Endothelial cell of umbilical vein (primary cell): Measurements from ENCODE around the gene INPP5E. TPM values are rescaled to one million over a fixed set of nuclear protein-coding genes. Genes with fewer than 3 reads are reported as not detected.

ENCODE experiments used
- BruUV-seq: library from RNA; stranded (reverse); fragments of 400-500 nt; replicated peaks from 2 replicates; lab custom pipeline; 2021; lab: Mats Ljungman, UMichigan
- CTCF ChIA-PET: fragments of 300-600, 350-600 bp; sonication (Branson Sonifier 250); formaldehyde crosslinking; loops from one replicate; lab custom pipeline; 2021; ENCODE audit warnings: antibody characterized with exemption, inconsistent platforms; lab: Charles Lee
- POLR2A ChIA-PET: fragments of 300-600, 350-600 bp; sonication (Branson Sonifier 250); formaldehyde crosslinking; loops from one replicate; lab custom pipeline; 2021; ENCODE audit warnings: antibody characterized with exemption, inconsistent platforms; lab: Charles Lee
- DNase-seq: peaks from one replicate; pipeline ENCODE4 v3.0.0-alpha.2; 2011; ENCODE audit warnings: low read depth, low spot score
- FAIRE-seq: peaks from 2 replicates; lab custom pipeline; 2011; peaks lifted over from hg19 to GRCh38; lab: Jason Lieb, UNC
- H2AFZ ChIP-seq: 2 replicates; pipeline ENCODE4 v1.6.0; 2012; ENCODE audit warnings: low read depth, low read length, control low read depth, inconsistent platforms
- H3K27ac ChIP-seq: 2 replicates; pipeline ENCODE4 v1.5.1; 2011; ENCODE audit warnings: low read depth, mild to moderate bottlenecking, control low read depth, low read length, moderate library complexity; ENCODE audit not compliant: insufficient read depth
- H3K27me3 ChIP-seq, 2 experiments: 2 replicates each; pipeline versions ENCODE4 v1.6.0 to v1.6.1; 2011; ENCODE audit warnings: low read length in 2 of 2, mixed read lengths in 1 of 2; ENCODE audit not compliant: control insufficient read depth in 2 of 2, insufficient read depth in 2 of 2
- H3K36me3 ChIP-seq, 2 experiments: 2 replicates in 1 of 2; 3 replicates in 1 of 2; pipeline ENCODE4 v1.5.1; 2011; ENCODE audit warnings: low read length in 2 of 2, mild to moderate bottlenecking in 1 of 2, moderate library complexity in 1 of 2; ENCODE audit not compliant: control insufficient read depth in 2 of 2, insufficient read depth in 2 of 2; ENCODE audit errors: extremely low read depth in 1 of 2
- H3K4me1 ChIP-seq: 3 replicates; pipeline ENCODE4 v1.5.1; 2011; ENCODE audit warnings: mild to moderate bottlenecking, low read length; ENCODE audit not compliant: control insufficient read depth, insufficient read depth; ENCODE audit errors: extremely low read depth
- H3K4me2 ChIP-seq: 2 replicates; pipeline ENCODE4 v1.6.1; 2011; ENCODE audit warnings: low read length, control low read depth, mixed read lengths; ENCODE audit not compliant: insufficient read depth
- H3K4me3 ChIP-seq, 3 experiments: fragments of 200-600 bp in 1 of 3; sonication (generic), shearing (Covaris generic) in 1 of 3; replicated peaks in 1 of 3; 2 replicates each; pipeline ENCODE4 v1.5.1; 2011 to 2016; ENCODE audit warnings: control low read depth in 3 of 3, low read length in 3 of 3, mild to moderate bottlenecking in 2 of 3, inconsistent platforms in 1 of 3, low read depth in 1 of 3, moderate library complexity in 1 of 3; ENCODE audit not compliant: insufficient read depth in 1 of 3
- H3K79me2 ChIP-seq: 2 replicates; pipeline ENCODE4 v1.6.0; 2012; ENCODE audit warnings: low read length, inconsistent platforms; ENCODE audit not compliant: control insufficient read depth, insufficient read depth
- H3K9ac ChIP-seq: replicated peaks from 2 replicates; pipeline ENCODE3; 2011; ENCODE audit warnings: low read length, control low read depth; ENCODE audit not compliant: insufficient read depth; ENCODE audit errors: extremely low read depth
- H3K9me1 ChIP-seq: replicated peaks from 3 replicates; pipeline ENCODE4 v1.6.0; 2011; ENCODE audit warnings: mild to moderate bottlenecking, low read length; ENCODE audit not compliant: control insufficient read depth, insufficient read depth; ENCODE audit errors: extremely low read depth
- H3K9me3 ChIP-seq: replicated peaks from 2 replicates; pipeline ENCODE4 v1.5.1; 2012; ENCODE audit warnings: low read length, inconsistent platforms; ENCODE audit not compliant: control insufficient read depth, insufficient read depth
- H4K20me1 ChIP-seq: replicated peaks from 2 replicates; pipeline ENCODE3; 2011; ENCODE audit warnings: mild to moderate bottlenecking, low read length; ENCODE audit not compliant: control insufficient read depth, insufficient read depth; ENCODE audit errors: extremely low read depth
- CTCF ChIP-seq, 2 donors: IDR thresholded peaks; 1 replicate in 1 of 2; 2 replicates in 1 of 2; pipeline ENCODE4 v1.5.1; 2011; ENCODE audit warnings: low read length in 2 of 2, mild to moderate bottlenecking in 2 of 2, moderate library complexity in 2 of 2, control low read depth in 1 of 2, inconsistent platforms in 1 of 2, low read depth in 1 of 2; ENCODE audit not compliant: insufficient read depth in 1 of 2; ENCODE audit errors: extremely low read depth in 1 of 2
- EZH2 ChIP-seq: IDR thresholded peaks from 2 replicates; pipeline ENCODE4 v1.6.1; 2012; ENCODE audit warnings: borderline replicate concordance, low read depth, mild to moderate bottlenecking, moderate library complexity, low read length, inconsistent platforms; ENCODE audit not compliant: severe bottlenecking
- FOS ChIP-seq: IDR thresholded peaks from 2 replicates; pipeline ENCODE4 v1.6.1; 2011; ENCODE audit warnings: mild to moderate bottlenecking, low read length, moderate library complexity, borderline replicate concordance; ENCODE audit not compliant: insufficient read depth
- GATA2 ChIP-seq: IDR thresholded peaks from 2 replicates; pipeline ENCODE4 v1.7.0; 2011; ENCODE audit warnings: low read depth, mild to moderate bottlenecking, moderate library complexity, mixed read lengths, low read length; ENCODE audit not compliant: insufficient read length, insufficient read depth
- JUN ChIP-seq: IDR thresholded peaks from 2 replicates; pipeline ENCODE4 v1.6.1; 2011; ENCODE audit warnings: borderline replicate concordance, low read depth; ENCODE audit not compliant: insufficient read length, insufficient read depth
- MAX ChIP-seq: IDR thresholded peaks from 2 replicates; pipeline ENCODE4 v1.6.1; 2011; ENCODE audit not compliant: insufficient read depth, insufficient read length
- MYC ChIP-seq: IDR thresholded peaks from one replicate; pipeline ENCODE4 v1.6.1; 2011; ENCODE audit warnings: mild to moderate bottlenecking, low read depth, low read length
- POLR2A ChIP-seq: IDR thresholded peaks from 2 replicates; pipeline ENCODE4 v1.6.1; 2012; ENCODE audit warnings: low read depth, mild to moderate bottlenecking, control low read depth, low read length
- POLR2AphosphoS5 ChIP-seq: IDR thresholded peaks from 2 replicates; pipeline ENCODE4 v1.6.1; 2012; ENCODE audit warnings: low read depth, mild to moderate bottlenecking, control low read depth, low read length, moderate library complexity; ENCODE audit not compliant: insufficient read depth
- dilution Hi-C: fragments of 300-500 bp; cut with MboI; formaldehyde crosslinking; loops from one replicate; pipeline ENCODE4 v1.15.0; 2019; ENCODE audit warnings: low sequenced_read_pairs; ENCODE audit not compliant: extremely low pct_ligation_motif_present
- intact Hi-C: fragments of 100-400 bp; cut with micrococcal nuclease; formaldehyde crosslinking; loops from one replicate; pipeline ENCODE4 v1.10.0; 2022
- polyA plus RNA-seq, 4 experiments: library from polyadenylated mRNA; depleted of rRNA in 3 of 4; stranded (reverse) in 3 of 4; unstranded in 1 of 4; fragments of >200 nt; gene quantifications; 2 replicates each; pipeline versions ENCODE4 v1.2.1 to v1.2.3, GENCODE V29; 2011 to 2012; ENCODE audit warnings: missing spikeins in 1 of 4
- total RNA-seq: library from RNA; stranded (reverse); gene quantifications from 2 replicates; pipeline ENCODE4 v1.2.3, GENCODE V29; 2021

The INPP5E gene
- total and polyA plus RNA-seq, 2 donors (not counting 3 experiments of a cell fraction or from before 2014, with no cell fraction given), result 15.0 to 24.5 TPM

DNA sequence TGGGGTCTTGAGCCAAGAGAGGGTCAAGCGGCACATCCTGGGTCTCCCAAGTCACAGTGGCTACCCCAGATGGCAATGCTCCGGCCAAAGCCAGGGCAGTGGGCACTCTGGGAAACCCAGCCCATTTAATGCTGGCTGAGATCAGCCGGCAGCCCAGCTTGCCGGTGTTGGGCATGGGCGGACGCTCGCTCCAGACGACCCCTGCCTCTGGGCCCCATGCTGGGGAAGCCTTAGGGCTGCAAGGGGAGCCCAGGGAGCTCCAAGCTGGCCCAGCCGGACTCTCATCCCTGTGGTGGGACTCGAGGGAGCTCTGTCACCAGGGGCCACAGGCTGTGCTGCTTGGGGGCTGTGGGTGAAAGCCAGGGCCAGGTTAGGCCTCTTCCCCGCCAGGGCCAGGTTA, 60.2 kb downstream of the INPP5E start:
- Histone ChIP-seq H3K36me3 (peaks cover 4 to 50% of the 10 kb centered on the region in 2 experiments), H3K9me3 (no peaks in the 10 kb centered on the region), H3K27ac (no peak overlapping the region), H3K79me2 (no peaks in the 10 kb centered on the region), H3K9me1 (no peaks in the 10 kb centered on the region), H3K4me3 (no peak overlapping the region), H3K4me1 (no peaks in the 10 kb centered on the region), H3K9ac (no peak overlapping the region), H3K4me2 (no peak overlapping the region), H4K20me1 (no peaks in the 10 kb centered on the region), H3K27me3 (no peaks in the 10 kb centered on the region), H2AFZ (no peak overlapping the region)
- CTCF ChIA-PET, result interaction anchor here (1.1 to 1.3 kb wide), 3 partner anchors 9 to 21 kb away, joined by 3 to 4 read pairs (median 4); no protein-coding TSS in a partner anchor
- BruUV-seq, result no TSS peak
- no peak for FAIRE-seq
- no peak for DNase-seq
- intact Hi-C loops, result no loop called here
- no peak for TF ChIP-seq GATA2
- no peak for TF ChIP-seq MYC
- TF ChIP-seq CTCF (IDR thresholded peaks at IDR 0.05; ENCODE audit: extremely low read depth in 1 of 2, insufficient read depth in 1 of 2, low read depth in 1 of 2, low read length in 2 of 2), result no peak
- no peak for TF ChIP-seq POLR2A
- no peak for TF ChIP-seq MAX
- no peak for TF ChIP-seq POLR2AphosphoS5
- TF ChIP-seq JUN, result no peak
- no peak for TF ChIP-seq FOS
- no peak for TF ChIP-seq EZH2
- dilution Hi-C loops, result no loop called here
- POLR2A ChIA-PET, result no interaction called here
